ENCODE measurements around the gene PIP. TPM values are rescaled to one million over a fixed set of nuclear protein-coding genes. Genes with fewer than 3 reads are reported as not detected.
"Not testable (repeated sequence)": the region's sequence is repeated elsewhere in the genome, so short reads cannot be mapped to it uniquely, and the experiment has no call there.

The PIP gene
- total RNA-seq: not detected
- polyA plus RNA-seq: not detected
- 0 reads per million in 6 experiments for total RNA-seq

- H3K27me3 Mint-ChIP-seq: peaks cover 9 to 39% (median 25%) of the 10 kb centered on the region in 5 donors
- no peaks in the 10 kb centered on the region for H3K36me3 Mint-ChIP-seq
- POLR2A ChIA-PET: no interaction called here
- peaks cover 0 to under 1% (median 0%) of the 10 kb centered on the region in 9 donors for H3K9me3 Mint-ChIP-seq
- DNase-seq: no peak
- peaks cover 0 to 3% (median 0%) of the 10 kb centered on the region in 4 donors for H3K4me1 Mint-ChIP-seq
- H3K4me3 Mint-ChIP-seq: no peak within 1 kb of the TSS
- ATAC-seq: no peak
- no peak within 1 kb of the TSS for H3K27ac Mint-ChIP-seq
These were observed at the start of gene PIP for GRCh38 chr7:143131781-143132180. Gene PIP, plus strand, starts transcription at chr7:143132077. Its CDS starts 40 bp downstream, at chr7:143132117.

- POLR2A ChIA-PET: no interaction called here
- Mint-ChIP-seq H3K4me3 (peak overlapping the region in 1 of 10 donors; percentile 55), H3K4me1 (peaks cover 0 to 23% (median under 1%) of the 10 kb centered on the region in 4 donors), H3K27ac (no peak overlapping the region), H3K9me3 (peaks cover 4 to 42% (median 28%) of the 10 kb centered on the region in 9 donors), H3K27me3 (peaks cover 7 to 43% (median 14%) of the 10 kb centered on the region in 5 donors), H3K36me3 (peaks cover 0 to 10% (median 7%) of the 10 kb centered on the region in 3 donors)
- DNase-seq (no peak), ATAC-seq (no peak)
These were observed 46.8 kb upstream of the PIP start for GRCh38 chr7:143085109-143085508.

- Mint-ChIP-seq H3K27me3 (peaks cover 6 to 43% (median 14%) of the 10 kb centered on the region in 5 donors), H3K9me3 (peaks cover 4 to 43% (median 28%) of the 10 kb centered on the region in 9 donors), H3K4me1 (peaks cover 0 to 23% (median under 1%) of the 10 kb centered on the region in 4 donors), H3K4me3 (peak overlapping the region in 1 of 10 donors; percentile 55)
- ATAC-seq, H3K27ac Mint-ChIP-seq, POLR2A ChIA-PET, H3K36me3 Mint-ChIP-seq, DNase-seq: not testable (repeated sequence)
These were observed 46.3 kb upstream of the PIP start for GRCh38 chr7:143085610-143086009.

- Mint-ChIP-seq H3K27me3 (peaks cover 5 to 37% (median 16%) of the 10 kb centered on the region in 5 donors), H3K9me3 (peaks cover 7 to 39% (median 18%) of the 10 kb centered on the region in 9 donors), H3K4me1 (peaks cover 0 to 23% (median under 1%) of the 10 kb centered on the region in 4 donors)
- ATAC-seq, H3K27ac Mint-ChIP-seq, H3K36me3 Mint-ChIP-seq, H3K4me3 Mint-ChIP-seq, POLR2A ChIA-PET, DNase-seq: not testable (repeated sequence)
These were observed 43.2 kb upstream of the PIP start for GRCh38 chr7:143088549-143089231.

- H3K4me3 Mint-ChIP-seq: no peak overlapping the region
- H3K27me3 Mint-ChIP-seq: no peaks in the 10 kb centered on the region
- no peak for DNase-seq
- H3K36me3 Mint-ChIP-seq: peaks cover 2 to 29% (median 6%) of the 10 kb centered on the region in 3 donors
- no peak for ATAC-seq
- no peak overlapping the region for H3K27ac Mint-ChIP-seq
- peaks cover 14 to 44% (median 31%) of the 10 kb centered on the region in 9 donors for H3K9me3 Mint-ChIP-seq
- H3K4me1 Mint-ChIP-seq: no peaks in the 10 kb centered on the region
- POLR2A ChIA-PET: no interaction called here
These were observed 35.7 kb upstream of the PIP start for GRCh38 chr7:143096146-143096545.

GRCh38 chr7:143099579-143099978 is 32.3 kb upstream of the PIP start:
- H3K27ac Mint-ChIP-seq, H3K4me3 Mint-ChIP-seq, POLR2A ChIA-PET, H3K4me1 Mint-ChIP-seq, ATAC-seq, DNase-seq, H3K27me3 Mint-ChIP-seq: not testable (repeated sequence)
- H3K9me3 Mint-ChIP-seq: peaks cover 14 to 47% (median 29%) of the 10 kb centered on the region in 9 donors
- peaks cover 0 to 29% (median 6%) of the 10 kb centered on the region in 3 donors for H3K36me3 Mint-ChIP-seq

GRCh38 chr7:143104759-143105158 is 27.1 kb upstream of the PIP start:
- Mint-ChIP-seq H3K4me3 (no peak overlapping the region), H3K4me1 (no peaks in the 10 kb centered on the region), H3K36me3 (peaks cover 0 to 12% (median 4%) of the 10 kb centered on the region in 3 donors), H3K9me3 (peaks cover 0 to 19% (median 10%) of the 10 kb centered on the region in 9 donors), H3K27me3 (no peaks in the 10 kb centered on the region), H3K27ac (no peak overlapping the region)
- POLR2A ChIA-PET: no interaction called here
- ATAC-seq (no peak), DNase-seq (no peak)

GRCh38 chr7:143108019-143108418 is 23.9 kb upstream of the PIP start:
- DNase-seq, H3K27ac Mint-ChIP-seq, H3K9me3 Mint-ChIP-seq, POLR2A ChIA-PET, H3K4me1 Mint-ChIP-seq, H3K4me3 Mint-ChIP-seq, ATAC-seq, H3K36me3 Mint-ChIP-seq, H3K27me3 Mint-ChIP-seq: not testable (repeated sequence)

- no peak for ATAC-seq
- no peak overlapping the region for H3K27ac Mint-ChIP-seq
- peaks cover 0 to 61% (median 20%) of the 10 kb centered on the region in 9 donors for H3K9me3 Mint-ChIP-seq
These were observed 14.5 kb upstream of the PIP start for GRCh38 chr7:143117395-143117794.

GRCh38 chr7:143120691-143121405 is 11.0 kb upstream of the PIP start:
- Mint-ChIP-seq H3K27ac (no peak overlapping the region), H3K9me3 (peaks cover 6 to 63% (median 20%) of the 10 kb centered on the region in 9 donors), H3K27me3 (peaks cover 0 to 7% (median 0%) of the 10 kb centered on the region in 5 donors), H3K4me3 (no peak overlapping the region), H3K4me1 (peaks cover 0 to 11% (median 0%) of the 10 kb centered on the region in 4 donors), H3K36me3 (peaks cover 0 to 16% (median 2%) of the 10 kb centered on the region in 3 donors)
- DNase-seq (no peak), ATAC-seq (no peak)
- POLR2A ChIA-PET: no interaction called here

More at GRCh38 chr7:143117395-143117794, 14.5 kb upstream of the PIP start:
- DNase-seq: no peak
- POLR2A ChIA-PET: no interaction called here
- Mint-ChIP-seq H3K4me1 (peaks cover 0 to 11% (median 0%) of the 10 kb centered on the region in 4 donors), H3K4me3 (no peak overlapping the region), H3K36me3 (peaks cover 0 to 28% (median 2%) of the 10 kb centered on the region in 3 donors), H3K27me3 (peaks cover 0 to 4% (median 3%) of the 10 kb centered on the region in 5 donors)

GRCh38 chr7:143123326-143123725 is 8.6 kb upstream of the PIP start:
- Mint-ChIP-seq H3K36me3 (peaks cover 0 to 13% (median 0%) of the 10 kb centered on the region in 3 donors), H3K9me3 (peaks cover 11 to 59% (median 16%) of the 10 kb centered on the region in 9 donors), H3K27me3 (peaks cover 2 to 21% (median 8%) of the 10 kb centered on the region in 5 donors), H3K4me1 (peaks cover 0 to 19% (median 0%) of the 10 kb centered on the region in 4 donors)
- ATAC-seq, DNase-seq, H3K27ac Mint-ChIP-seq, POLR2A ChIA-PET, H3K4me3 Mint-ChIP-seq: not testable (repeated sequence)

GRCh38 chr7:143126146-143126545 is 5.7 kb upstream of the PIP start:
- Mint-ChIP-seq H3K27me3 (peaks cover 5 to 31% (median 14%) of the 10 kb centered on the region in 5 donors), H3K27ac (no peak overlapping the region), H3K4me3 (no peak overlapping the region), H3K9me3 (peaks cover 11 to 51% (median 16%) of the 10 kb centered on the region in 9 donors), H3K36me3 (peaks cover 0 to 13% (median 0%) of the 10 kb centered on the region in 3 donors), H3K4me1 (peaks cover 0 to 9% (median 0%) of the 10 kb centered on the region in 4 donors)
- no peak for ATAC-seq
- DNase-seq: no peak
- POLR2A ChIA-PET: no interaction called here

GRCh38 chr7:143129051-143129450 is 2.8 kb upstream of the PIP start:
- H3K36me3 Mint-ChIP-seq: peaks cover 0 to 4% (median 0%) of the 10 kb centered on the region in 3 donors
- no peak for ATAC-seq

More at GRCh38 chr7:143129051-143129450, 2.8 kb upstream of the PIP start:
- Mint-ChIP-seq H3K9me3 (peaks cover 6 to 28% (median 15%) of the 10 kb centered on the region in 9 donors), H3K4me3 (no peak overlapping the region), H3K4me1 (peaks cover 0 to 9% (median 0%) of the 10 kb centered on the region in 4 donors), H3K27me3 (peaks cover 6 to 44% (median 24%) of the 10 kb centered on the region in 5 donors), H3K27ac (no peak overlapping the region)
- DNase-seq: no peak
- POLR2A ChIA-PET: no interaction called here
